GM21526 (cell line): ENCODE measurements around the gene PPAT.
"Not testable (repeated sequence)": the region's sequence is repeated elsewhere in the genome, so short reads cannot be mapped to it uniquely, and the experiment has no call there.

ENCODE experiments used
- ATAC-seq: cut with Tn5 transposase; IDR thresholded peaks from one replicate; pipeline ENCODE4 v1.9.1; 2021; ENCODE audit warnings: moderate library complexity; ENCODE audit not compliant: unreplicated experiment, low FRiP score

Gene PPAT

DNA sequence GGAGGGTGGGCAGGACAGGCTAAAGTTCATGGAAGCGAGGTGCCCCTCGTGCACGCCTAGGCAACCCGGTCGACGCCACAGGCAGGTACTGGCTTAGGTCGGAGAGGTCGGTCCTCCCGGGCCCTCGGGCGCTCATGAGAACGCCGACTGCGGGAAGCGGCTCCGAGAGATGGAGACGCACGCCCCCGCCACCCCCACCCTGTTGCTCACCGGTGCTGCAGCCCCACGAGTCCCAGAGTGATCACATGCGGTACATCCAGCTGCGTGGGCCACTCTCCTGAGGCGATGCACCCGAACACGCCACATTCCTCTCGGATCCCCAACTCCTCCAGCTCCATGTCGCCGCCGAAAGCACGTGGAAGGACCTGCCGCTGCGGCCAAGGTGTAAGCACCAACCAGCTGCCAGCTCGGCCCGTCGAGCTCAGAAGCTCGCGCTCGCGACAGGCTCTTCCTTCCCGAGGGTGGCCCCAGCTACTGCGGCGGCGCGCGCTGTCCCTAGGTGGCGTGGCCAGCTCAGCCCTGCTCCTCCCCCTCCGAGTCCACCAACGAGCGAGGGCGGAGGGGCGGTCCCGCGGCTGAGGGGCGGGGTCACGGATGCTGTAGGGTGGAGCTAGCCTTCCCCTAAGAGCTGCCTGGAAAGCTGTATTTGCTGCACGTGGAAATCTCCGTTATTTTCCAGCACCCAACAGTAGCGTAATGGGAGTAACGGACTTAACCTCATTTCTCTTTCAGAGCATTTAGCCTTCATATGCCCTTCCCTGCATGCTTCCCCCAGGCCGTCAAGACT lies at the start of gene PPAT:
Gene PPAT (minus strand): TSS at position 476 of the 787 bp plus-strand sequence. CDS start 138 bp downstream, at position 338.
- peak; percentile 72 for ATAC-seq

DNA sequence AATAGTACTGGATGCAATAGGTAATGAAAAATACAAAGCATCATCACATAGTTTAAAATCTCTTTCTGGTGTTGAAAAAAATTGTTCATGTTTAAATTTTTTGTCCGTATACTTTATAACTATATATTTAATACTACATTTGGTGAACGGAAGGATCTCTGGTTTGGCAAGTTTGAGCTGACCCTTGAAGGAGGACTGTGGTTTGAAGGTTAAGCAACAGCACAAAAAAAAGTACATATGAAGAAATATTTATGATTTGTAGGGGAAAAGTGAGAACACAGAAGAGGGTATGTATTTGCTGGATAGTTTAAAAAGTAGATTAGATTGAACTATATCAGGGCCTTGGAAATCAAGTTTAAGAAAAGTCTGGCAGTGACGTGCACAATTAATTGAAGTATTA lies 45.3 kb upstream of the PPAT start:
- ATAC-seq: no peak

DNA sequence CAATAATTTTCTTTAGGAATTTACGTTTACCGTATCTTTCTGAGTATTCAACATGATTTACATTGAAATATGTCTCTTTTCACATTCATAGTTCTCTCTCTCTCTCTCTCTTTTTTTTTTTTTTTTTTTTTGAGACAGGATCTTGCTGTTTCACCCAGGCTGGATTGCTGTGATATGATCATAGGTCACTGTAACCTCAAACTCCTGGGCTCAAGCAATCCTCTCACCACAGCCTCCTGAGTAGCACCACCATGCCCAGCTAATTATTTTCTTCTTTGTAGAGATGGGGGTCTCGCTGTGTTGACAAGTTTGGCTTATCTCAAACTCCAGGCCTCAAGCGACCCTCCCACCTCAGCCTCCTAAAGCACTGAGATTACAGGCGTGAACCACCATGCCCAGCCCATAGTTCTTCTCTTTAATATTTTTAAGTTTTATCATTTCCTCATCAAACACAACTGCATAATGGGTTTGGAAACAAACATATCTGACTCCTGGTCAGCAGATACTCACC lies 41.8 kb upstream of the PPAT start:
- no peak for ATAC-seq

DNA sequence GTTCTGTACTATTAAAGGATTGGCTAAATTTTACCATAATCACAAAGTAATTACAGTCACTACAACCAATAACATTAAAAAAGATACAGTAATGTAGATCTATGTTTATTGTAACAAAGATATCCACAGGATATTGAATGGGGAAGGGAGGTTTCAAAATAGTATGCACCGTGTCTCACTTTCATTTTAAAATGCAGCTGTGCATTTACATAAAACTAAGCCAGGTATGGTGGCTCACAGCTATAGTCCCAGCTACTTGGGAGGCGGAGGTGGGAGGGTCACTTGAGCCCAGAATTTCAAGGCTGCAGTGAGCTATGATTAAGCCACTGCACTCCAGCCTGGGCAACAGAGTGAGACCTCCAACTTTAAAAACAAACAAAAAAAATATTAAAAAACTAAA lies 40.5 kb upstream of the PPAT start:
- peak; percentile 65 for ATAC-seq

DNA sequence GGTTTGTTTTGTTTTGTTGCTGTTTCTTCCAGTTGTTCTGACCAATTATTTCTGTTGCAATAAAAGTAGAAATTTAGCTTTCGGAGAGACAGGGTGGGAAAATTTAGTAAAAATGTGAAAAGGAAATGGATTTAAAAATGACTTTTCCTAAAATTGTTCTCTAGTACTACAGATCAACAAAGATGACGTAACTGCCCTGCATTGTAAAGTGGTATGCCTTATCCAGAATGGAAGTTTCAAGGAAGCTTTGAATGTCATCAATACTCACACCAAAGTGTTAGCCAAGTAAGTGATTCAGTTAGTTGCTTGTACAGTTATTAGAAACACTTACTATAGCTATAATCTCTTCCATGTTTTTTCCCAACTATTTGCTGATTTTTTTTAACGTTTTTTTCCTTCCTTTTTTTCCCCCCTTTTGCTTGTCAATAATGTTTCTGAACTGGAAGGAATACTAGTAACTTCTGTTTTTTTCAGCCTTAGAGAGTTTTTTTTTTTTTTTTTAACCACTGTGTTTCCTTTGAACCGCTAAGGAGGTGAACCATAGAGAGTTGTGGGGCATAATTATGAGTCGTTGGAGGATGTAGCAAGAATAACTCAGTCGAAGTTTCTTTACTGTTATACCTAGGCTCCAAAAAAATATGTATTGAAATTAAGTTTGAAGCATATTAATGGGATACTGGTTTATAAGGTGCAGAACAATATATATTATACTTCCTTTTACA lies 34.2 kb upstream of the PPAT start:
- ATAC-seq: no peak

DNA sequence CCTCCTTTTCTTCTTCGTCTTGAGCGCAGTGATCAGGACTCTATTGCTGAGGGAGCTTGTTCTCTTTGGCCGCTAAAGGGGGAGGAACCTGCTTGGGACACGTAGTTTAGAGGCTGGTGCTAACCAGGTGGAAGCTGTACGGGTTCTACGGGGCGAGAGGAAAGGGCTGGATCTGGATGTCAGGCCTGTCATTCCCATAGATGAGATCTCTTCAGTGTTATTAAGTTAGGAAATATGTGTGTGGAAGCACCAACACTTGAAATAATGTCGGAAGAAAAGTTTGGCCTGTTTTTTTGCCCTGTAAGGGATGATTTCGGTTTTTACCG lies 32.6 kb upstream of the PPAT start:
- ATAC-seq: peak; percentile 53

DNA sequence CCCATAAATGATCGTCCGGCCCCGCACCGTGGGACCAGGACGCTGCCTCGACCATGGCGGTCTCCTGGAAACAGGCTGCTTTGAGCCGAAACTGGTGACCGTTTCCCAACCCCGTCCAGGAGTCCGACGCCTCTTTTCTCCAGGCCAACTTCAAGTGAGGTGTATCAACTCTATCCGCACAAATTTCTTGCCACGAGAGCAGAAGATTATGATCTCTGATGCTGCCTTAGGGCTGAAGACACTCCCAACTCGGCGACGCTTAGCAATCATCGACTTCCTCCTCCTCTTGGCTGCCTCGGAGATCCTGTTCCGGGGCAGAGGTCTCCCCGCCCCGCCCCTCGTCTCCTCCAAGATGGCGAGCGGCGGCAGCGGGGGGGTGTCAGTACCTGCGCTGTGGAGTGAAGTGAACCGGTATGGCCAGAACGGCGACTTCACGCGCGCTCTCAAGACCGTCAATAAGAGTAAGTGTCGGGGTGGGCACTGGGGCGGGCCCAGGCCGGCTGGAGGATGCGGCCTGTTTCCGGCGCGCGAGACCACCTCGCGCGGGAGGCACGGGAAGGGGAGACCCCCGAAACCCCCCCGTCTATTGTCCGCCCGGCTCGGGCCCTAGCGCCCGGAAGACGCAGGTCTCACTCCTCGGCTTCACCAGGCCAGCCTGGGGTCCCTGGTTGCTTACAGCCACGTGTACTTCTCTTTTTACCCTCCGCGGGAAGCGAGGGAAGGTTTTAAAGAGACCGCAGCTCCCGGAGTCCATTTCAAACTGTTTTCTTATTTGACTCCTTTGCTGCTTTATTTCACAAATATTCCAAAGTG lies 32.1 kb upstream of the PPAT start, which contains the start of gene SRP72:
Gene SRP72 (plus strand): TSS at position 334 of the 813 bp plus-strand sequence. CDS start 19 bp downstream, at position 353.
- peak; percentile 91 for ATAC-seq

DNA sequence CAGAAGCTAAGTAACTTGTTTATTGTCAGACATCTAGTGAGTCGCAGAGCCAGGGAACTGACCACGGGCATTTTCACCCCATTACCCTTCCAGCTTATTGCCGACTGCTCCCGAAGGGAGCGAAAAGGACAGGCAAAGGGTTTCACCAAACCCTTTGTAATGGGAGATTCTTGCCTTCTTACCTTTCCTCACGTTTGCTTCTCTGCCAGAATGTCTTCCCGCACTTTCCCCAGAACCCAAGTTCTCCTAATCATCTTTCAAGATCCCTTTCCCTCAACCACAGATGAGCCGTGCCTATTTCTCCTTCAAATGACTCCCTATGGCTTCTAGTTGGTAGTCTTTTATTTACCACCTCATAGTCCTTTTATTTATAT lies 31.5 kb upstream of the PPAT start:
- no peak for ATAC-seq

DNA sequence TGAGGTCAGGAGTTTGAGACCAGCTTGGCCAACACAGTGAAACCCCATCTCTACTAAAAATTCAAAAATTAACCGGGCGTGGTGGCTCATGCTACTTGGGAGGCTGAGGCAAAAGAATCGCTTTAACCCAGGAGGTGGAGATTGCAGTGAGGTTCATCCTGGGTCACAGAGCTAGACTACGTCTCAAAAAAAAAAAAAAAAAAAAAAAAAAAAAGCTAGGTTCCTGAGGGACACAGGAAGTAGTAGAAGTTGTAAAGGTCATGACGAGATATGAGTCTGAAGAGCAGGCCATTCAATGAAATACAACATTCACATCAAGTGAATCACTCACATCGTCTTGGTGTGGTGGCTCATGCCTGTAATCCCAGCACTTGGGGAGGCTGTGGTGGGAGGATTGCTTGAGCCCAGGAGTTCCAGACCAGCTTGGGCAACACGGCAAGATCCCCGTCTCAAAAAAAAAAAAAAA lies 30.9 kb upstream of the PPAT start:
- ATAC-seq: not testable (repeated sequence)

DNA sequence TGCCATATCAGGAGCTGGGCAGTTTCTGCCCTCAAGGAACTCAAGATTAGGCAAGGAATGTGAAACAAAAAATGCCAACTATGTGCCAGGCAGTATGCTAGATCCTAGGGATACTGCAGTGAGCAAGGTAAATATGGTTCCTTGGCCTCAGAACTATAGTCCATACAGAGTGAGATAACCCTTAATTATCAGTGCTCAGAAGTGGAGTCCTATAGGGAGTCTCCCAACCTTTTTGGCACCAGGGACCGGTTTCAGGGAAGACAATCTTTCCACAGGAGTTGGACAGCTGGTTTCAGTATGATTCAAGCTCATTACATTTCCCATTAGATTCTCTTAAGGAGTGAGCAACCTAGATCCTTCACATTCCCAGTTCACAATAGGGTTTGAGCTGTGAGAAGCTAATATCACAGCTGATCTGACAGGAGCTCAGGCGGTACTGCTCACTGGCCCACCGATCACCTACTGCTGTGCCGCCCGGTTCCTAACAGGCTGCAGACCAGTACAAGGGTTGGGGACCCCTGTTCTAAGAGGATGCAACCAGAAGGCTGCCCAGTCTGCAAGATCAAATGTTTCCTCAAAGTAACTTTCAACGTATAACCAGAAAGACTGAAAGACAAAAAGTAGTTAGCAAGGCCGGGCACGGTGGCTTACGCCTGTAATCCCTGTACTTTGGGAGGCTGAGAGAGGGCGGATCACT lies 30.3 kb upstream of the PPAT start:
- no peak for ATAC-seq

DNA sequence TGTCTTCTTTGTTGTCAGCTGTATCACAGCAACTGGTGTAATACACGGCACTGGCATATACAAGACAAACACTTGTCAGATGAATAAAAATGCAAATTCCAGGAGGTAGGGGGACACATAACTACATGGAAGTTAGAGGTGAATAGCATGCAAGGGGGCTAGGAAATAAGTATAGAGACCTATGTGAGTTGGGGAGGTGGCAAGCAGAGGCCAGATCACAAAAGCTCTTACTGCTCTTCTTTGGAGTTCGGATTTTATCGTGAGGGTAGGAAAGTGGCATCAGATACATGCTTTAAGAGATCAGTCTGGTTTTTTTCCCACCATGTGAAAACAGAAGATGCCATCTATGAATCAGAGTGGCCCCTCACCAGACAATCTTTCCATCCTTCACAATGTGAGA lies 29.2 kb upstream of the PPAT start:
- ATAC-seq: no peak

DNA sequence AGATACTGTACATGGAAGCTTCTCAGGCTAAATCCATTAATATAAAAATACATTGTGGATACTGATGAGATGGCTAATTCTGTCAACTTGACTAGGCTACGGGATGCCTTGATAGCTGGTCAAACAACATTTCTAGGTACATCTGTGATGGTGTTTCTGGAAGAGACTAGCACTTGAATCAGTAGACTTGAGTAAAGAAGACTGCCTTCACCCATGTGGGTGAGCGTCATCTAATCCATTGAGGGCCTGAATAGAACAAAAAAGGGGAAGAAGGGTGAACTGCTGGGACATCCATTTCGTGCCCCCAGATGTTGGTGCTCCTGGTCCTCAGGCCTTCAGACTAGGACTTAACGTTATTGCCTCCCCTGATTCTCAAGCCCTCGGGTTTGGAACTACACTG lies 28.3 kb upstream of the PPAT start:
- ATAC-seq: no peak

DNA sequence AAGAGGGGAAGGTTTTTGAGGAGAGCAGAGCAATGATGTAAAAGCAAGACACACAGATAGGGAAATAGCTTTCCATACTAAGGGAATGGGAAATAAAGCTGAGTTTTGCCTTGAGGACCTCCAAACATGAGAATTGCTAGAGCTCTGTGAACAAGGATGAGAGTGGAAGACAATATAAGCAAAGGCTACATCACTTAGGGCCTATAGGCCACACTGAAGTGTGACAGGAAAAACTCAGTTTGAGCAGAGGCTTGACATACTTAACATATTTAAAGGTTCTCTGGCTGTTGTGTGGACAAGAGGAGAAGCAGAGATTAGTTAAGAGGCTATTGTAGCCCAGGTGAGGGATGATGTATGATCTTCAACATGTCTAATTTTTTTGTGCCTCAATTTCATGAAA lies 26.7 kb upstream of the PPAT start:
- no peak for ATAC-seq

DNA sequence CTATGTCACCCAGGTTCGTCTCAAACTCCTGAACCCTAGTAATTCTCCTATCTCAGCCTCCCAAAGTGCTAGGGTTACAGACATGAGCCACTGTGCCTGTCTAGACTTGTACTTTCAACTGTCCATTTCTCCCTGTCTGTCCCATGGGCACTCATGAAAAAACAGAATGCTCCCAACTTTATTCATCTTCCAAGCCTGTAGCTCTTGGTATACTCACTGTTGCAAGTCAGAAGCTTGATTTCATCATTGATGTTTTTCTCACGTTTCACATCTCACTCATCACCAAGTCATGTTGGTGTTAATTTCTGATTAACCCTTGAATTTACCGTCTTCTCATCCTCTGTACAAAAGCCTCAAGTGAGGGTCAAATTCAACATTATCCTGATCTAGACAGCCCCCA lies 24.7 kb upstream of the PPAT start:
- ATAC-seq: no peak

DNA sequence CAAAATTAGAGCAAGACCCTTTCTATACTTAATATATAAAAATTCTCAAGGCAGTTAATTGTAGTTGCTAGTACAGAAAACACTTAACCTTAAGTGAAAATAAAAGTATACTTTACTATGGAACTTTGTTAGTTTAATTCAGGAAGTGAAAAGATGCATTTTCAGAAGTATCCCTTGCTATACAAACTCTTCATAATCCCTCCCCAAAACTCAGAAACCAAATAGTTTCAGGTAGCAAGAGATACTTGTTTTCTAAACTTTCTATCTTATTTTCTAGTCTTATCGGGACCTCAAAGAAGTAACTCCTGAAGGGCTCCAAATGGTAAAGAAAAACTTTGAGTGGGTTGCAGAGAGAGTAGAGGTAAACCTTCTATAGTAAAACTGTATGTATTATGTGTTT lies 14.9 kb upstream of the PPAT start:
- no peak for ATAC-seq

DNA sequence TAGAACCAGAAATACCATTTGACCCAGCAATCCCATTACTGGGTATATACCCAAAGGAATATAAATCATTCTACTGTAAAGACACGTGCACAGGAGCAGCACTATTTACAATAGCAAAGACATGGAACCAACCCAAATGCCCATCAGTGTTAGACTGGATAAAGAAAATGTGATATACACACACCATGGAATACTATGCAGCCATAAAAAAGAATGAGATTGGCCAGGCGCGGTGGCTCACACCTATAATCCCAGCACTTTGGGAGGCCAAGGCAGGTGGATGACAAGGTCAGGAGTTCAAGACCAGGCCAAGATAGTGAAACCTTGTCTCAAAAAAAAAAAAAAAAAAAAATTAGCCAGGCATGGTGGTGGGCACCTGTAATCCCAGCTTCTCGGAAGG lies 14.1 kb upstream of the PPAT start:
- ATAC-seq: not testable (repeated sequence)

DNA sequence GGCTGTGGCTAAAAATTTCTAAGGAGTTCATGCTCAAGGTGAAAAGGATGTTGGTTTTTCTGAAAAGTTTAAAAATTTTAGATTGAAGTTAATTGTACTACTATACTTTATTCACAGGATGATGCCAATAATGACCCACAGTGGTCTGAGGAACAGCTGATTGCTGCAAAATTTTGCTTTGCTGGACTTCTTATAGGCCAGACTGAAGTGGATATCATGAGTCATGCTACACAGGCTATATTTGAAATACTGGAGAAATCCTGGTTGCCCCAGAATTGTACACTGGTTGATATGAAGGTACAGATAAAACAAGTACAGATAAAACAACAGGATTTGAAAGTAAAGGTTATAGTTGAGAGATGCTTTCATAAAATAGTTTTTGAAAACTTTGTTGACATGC lies 12.9 kb upstream of the PPAT start:
- no peak for ATAC-seq

DNA sequence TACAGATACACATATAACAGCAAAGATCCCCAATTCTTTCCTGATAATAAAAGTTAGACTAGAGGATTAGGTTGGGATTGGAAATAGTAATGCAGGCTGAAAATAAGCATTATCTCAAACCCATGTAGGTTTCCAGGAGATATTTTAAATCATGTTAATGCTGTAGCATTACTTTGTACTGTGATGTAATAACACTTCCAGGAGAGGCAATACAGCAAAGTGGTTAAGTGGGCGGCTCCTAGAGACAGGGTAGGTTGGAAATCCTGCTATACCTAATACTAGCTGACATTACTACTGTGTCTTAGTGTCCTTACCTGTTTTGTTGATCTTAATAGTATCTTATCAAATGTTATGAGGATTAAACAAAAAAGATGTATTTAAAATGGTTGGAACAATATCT lies 10.3 kb upstream of the PPAT start:
- ATAC-seq: no peak

DNA sequence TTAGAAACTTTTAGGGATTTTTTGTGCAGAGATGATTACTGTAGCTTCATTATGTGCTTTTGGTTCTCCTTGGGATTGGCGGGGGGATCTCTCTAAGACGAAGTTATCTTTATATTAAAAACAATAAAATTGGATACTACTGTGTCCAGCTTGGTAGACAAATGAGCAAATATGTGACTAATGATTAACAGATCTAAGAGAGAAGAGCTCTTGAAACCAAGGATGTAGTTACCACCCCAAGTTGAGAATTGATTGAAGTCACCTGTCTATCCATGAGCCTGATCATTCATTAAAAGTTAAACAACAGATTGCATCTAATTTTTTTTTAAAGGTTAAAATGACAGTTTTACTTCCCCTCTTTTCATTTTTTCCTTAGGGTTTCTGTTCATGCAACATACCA lies 9.3 kb upstream of the PPAT start:
- ATAC-seq: no peak

DNA sequence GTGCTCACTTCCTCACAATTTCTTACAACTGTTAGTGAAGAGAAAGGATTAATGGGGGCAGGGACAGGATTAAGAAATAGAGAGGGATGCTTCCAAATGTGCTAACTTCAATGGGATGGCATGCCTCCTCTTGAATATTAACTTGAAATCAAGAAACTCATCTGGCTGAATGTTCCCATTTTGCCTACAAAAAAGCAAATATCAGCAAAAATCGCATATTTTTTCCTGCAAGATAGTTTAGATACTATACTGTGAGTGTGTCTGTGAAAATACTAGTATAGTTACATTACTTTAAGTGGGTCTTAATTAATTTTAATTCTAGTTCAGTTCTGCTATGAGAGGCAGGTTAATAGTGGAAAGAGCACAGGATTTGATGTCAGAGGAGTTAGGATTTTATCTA lies 5.6 kb upstream of the PPAT start:
- ATAC-seq: no peak
